Hepatocyte (in vitro differentiated cells): ENCODE measurements around the gene SPIRE1.

Experiments used
- EZH2 ChIP-seq: fragments of 200-600 bp; sonication (generic); IDR thresholded peaks from 2 replicates; pipeline ENCODE4 v1.6.1; 2016; ENCODE audit warnings: antibody characterized with exemption, mild to moderate bottlenecking, borderline replicate concordance
- TF ChIP-seq, protein P1 (sequence below): fragments of 200-600 bp; sonication (generic); IDR thresholded peaks from 2 replicates; pipeline ENCODE4 v1.5.1; 2016; ENCODE audit warnings: antibody characterized with exemption, mild to moderate bottlenecking; ENCODE audit not compliant: poor library complexity

DNA sequence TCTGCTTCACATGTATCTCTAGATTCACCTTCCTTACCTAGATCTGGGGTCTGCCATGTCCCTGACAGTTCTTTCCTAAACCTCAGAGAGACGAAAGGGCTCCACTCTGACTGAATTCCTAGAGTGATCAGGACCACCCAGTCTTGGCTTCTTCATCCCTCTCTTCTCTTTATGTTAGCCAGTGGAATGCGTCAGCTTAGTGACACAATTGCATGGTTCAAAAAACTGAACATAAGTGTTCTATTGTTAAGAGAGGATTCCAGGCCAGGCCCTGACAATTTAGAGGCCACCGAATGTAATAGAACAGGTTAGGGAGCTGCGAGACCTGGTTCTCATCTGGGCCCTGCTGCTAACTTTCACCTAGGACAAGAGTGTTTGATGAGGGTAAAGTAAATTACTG is 240.2 kb downstream of the SPIRE1 start:
- TF ChIP-seq, protein P1, sequence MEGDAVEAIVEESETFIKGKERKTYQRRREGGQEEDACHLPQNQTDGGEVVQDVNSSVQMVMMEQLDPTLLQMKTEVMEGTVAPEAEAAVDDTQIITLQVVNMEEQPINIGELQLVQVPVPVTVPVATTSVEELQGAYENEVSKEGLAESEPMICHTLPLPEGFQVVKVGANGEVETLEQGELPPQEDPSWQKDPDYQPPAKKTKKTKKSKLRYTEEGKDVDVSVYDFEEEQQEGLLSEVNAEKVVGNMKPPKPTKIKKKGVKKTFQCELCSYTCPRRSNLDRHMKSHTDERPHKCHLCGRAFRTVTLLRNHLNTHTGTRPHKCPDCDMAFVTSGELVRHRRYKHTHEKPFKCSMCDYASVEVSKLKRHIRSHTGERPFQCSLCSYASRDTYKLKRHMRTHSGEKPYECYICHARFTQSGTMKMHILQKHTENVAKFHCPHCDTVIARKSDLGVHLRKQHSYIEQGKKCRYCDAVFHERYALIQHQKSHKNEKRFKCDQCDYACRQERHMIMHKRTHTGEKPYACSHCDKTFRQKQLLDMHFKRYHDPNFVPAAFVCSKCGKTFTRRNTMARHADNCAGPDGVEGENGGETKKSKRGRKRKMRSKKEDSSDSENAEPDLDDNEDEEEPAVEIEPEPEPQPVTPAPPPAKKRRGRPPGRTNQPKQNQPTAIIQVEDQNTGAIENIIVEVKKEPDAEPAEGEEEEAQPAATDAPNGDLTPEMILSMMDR, result no peak
- no peak for TF ChIP-seq EZH2
